ENCODE measurements around the gene SYT12. TPM values are rescaled to one million over a fixed set of nuclear protein-coding genes. Genes with fewer than 3 reads are reported as not detected.

The SYT12 gene
- total RNA-seq, 1 donor from 2014 or later: 7.2 TPM

DNA sequence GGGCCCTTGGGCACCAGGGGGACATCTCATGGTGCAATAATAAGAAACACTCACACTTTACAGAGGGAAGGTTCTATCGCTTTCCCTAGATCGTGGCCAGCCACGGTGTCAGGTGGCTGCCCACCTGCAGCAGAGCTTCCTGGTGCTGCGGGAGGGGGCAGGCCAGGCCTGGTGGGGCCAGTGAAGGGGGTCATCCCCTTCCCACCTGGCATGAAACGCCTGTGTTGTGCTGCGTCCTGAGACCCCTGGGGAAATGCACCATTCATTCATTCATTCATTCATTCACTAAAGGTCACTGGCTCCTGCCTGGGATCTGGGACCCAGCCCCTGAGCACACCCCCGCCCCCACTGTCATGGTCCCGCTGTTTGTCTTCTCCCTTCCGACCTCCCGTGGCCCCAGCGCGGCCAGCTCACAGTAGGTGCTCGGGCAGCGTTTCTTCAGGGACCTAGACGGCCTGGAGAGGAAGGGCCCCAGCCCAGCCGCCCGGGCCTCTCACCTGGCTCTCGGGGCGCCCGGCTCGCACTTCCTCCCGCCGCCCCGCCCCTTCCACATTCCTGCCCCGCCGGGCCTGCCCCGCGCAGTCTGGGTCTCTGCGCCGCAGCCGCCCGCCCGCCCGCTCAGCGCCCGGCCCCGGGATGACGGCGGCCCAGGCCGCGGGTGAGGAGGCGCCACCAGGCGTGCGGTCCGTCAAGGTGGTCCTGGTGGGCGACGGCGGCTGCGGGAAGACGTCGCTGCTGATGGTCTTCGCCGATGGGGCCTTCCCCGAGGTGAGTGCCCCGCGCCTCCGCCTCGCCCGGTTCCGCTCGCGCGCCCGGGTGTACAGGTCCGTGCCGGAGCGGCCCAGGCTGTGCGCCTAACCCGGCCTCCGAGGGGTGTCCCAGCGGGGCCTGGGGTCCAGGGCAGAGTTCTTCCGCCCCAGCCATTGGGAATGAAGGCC is 33.6 kb downstream of the SYT12 start, which contains the start of gene RHOD:
RHOD (plus strand) TSS at position 581 of the 938 bp plus-strand sequence; CDS start at position 637, 56 bp downstream.
- Mint-ChIP-seq H3K4me1 (ENCODE audit: low read depth) (peaks cover 31% of the 10 kb centered on the region), H3K27ac (ENCODE audit: unreplicated experiment) (peak within 1 kb of the TSS; percentile 82), H3K9me3 (ENCODE audit: low read depth) (no peaks in the 10 kb centered on the region), H3K27me3 (ENCODE audit: low read depth) (no peaks in the 10 kb centered on the region), H3K36me3 (ENCODE audit: low read depth) (no peaks in the 10 kb centered on the region), H3K4me3 (ENCODE audit: unreplicated experiment) (peak within 1 kb of the TSS; percentile 78)
- no peak for DNase-seq (ENCODE audit: low spot score)
- TF ChIP-seq, protein P1, sequence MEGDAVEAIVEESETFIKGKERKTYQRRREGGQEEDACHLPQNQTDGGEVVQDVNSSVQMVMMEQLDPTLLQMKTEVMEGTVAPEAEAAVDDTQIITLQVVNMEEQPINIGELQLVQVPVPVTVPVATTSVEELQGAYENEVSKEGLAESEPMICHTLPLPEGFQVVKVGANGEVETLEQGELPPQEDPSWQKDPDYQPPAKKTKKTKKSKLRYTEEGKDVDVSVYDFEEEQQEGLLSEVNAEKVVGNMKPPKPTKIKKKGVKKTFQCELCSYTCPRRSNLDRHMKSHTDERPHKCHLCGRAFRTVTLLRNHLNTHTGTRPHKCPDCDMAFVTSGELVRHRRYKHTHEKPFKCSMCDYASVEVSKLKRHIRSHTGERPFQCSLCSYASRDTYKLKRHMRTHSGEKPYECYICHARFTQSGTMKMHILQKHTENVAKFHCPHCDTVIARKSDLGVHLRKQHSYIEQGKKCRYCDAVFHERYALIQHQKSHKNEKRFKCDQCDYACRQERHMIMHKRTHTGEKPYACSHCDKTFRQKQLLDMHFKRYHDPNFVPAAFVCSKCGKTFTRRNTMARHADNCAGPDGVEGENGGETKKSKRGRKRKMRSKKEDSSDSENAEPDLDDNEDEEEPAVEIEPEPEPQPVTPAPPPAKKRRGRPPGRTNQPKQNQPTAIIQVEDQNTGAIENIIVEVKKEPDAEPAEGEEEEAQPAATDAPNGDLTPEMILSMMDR (IDR thresholded peaks at IDR 0.05): peak; percentile 19

DNA sequence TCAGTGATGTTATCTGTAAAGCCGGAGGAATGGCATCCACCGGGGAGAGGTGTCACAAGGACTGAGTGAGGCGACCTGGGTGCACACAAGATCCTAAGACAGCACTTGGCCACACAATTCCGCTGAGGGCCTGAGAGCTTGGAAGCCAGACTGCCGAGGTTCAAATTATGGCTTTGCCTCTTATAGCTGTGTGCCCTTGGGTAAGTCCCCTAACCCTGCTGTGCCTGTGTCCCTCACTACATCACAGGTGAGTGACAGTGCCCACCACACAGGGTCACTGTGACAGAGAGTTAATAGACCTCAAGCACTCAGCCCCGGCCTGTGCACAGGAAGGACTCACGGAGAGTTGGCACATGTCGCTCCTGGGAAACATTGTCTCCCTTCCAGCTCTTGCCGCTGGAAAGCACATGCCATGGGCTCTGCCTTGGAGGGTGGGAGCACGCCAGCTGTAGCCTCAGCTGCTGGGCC is 34.3 kb downstream of the SYT12 start:
- H3K27me3 Mint-ChIP-seq (ENCODE audit: low read depth): no peaks in the 10 kb centered on the region
- H3K9me3 Mint-ChIP-seq (ENCODE audit: low read depth): no peaks in the 10 kb centered on the region
- no peaks in the 10 kb centered on the region for H3K36me3 Mint-ChIP-seq (ENCODE audit: low read depth)
- H3K4me1 Mint-ChIP-seq (ENCODE audit: low read depth): peaks cover 31% of the 10 kb centered on the region
- peak overlapping the region; percentile 61 for H3K4me3 Mint-ChIP-seq (ENCODE audit: unreplicated experiment)
- no peak for DNase-seq (ENCODE audit: low spot score)
- H3K27ac Mint-ChIP-seq (ENCODE audit: unreplicated experiment): no peak overlapping the region
- TF ChIP-seq, protein P1 (IDR thresholded peaks at IDR 0.05): no peak

DNA sequence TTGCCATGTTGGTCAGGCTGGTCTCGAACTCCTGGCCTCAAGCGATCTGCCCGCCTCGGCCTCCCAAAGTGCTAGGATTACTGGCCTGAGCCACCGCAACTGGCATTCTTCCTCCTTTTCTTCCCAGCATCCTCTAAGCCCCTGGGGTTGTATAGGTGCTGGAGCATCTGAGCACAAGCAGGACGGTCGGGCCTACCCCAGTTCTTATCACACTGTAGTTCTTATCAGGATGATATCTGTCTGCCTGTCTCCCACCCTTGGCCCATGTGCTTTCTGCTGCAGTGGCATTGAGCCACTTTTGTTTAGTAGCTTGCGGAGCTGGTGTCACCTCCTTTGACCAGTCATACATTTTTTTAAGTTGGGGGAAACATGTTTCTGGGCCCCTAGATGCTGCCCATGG is 35.6 kb downstream of the SYT12 start:
- H3K4me1 Mint-ChIP-seq (ENCODE audit: low read depth): peaks cover 31% of the 10 kb centered on the region
- no peak for DNase-seq (ENCODE audit: low spot score)
- no peaks in the 10 kb centered on the region for H3K9me3 Mint-ChIP-seq (ENCODE audit: low read depth)
- no peaks in the 10 kb centered on the region for H3K36me3 Mint-ChIP-seq (ENCODE audit: low read depth)
- H3K4me3 Mint-ChIP-seq (ENCODE audit: unreplicated experiment): no peak overlapping the region
- H3K27me3 Mint-ChIP-seq (ENCODE audit: low read depth): no peaks in the 10 kb centered on the region
- H3K27ac Mint-ChIP-seq (ENCODE audit: unreplicated experiment): no peak overlapping the region
- TF ChIP-seq, protein P1 (IDR thresholded peaks at IDR 0.05): no peak

DNA sequence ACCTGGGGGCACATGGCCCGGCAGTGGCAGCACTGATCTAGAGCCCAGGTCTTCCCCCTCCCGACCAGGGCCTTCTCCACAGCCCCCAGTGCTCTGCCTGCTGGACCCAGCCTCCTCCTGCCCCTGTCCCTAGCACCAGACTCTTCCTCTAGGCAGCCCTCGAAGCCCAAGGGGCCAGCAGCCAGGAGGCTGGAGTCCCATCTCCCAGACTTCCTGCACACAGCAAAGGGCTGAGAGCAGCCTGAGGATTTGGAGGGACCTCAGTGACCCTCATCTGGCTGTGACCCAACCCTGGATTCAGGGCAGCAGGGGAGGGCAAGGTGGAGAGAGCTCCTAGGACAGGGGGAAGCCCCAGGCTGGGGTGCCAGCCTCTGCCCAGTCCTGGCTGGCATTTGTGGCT is 36.7 kb downstream of the SYT12 start:
- H3K4me1 Mint-ChIP-seq (ENCODE audit: low read depth): peaks cover 21% of the 10 kb centered on the region
- H3K27ac Mint-ChIP-seq (ENCODE audit: unreplicated experiment): no peak overlapping the region
- no peak overlapping the region for H3K4me3 Mint-ChIP-seq (ENCODE audit: unreplicated experiment)
- TF ChIP-seq, protein P1 (IDR thresholded peaks at IDR 0.05): no peak
- no peaks in the 10 kb centered on the region for H3K9me3 Mint-ChIP-seq (ENCODE audit: low read depth)
- H3K36me3 Mint-ChIP-seq (ENCODE audit: low read depth): no peaks in the 10 kb centered on the region
- no peaks in the 10 kb centered on the region for H3K27me3 Mint-ChIP-seq (ENCODE audit: low read depth)
- no peak for DNase-seq (ENCODE audit: low spot score)

DNA sequence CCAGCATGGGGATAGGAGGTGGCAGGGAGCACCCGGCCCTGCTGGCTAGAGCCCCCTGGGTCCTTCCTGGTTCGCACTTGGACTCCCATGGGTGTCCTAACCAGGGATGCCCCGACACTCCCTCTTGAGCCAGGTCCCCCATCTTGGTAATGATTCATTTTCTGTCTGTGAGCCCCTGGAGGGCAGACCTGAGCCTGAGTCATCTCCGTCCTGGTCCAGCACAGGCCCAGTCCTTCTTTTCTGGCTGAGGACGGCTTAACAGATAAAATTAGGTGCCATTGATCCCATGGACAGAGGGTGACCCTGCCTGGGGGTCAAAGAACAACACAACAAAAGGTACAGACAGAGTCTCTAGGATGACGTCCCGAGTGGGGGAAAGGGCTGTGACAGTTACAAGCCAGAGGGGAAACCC is 37.2 kb downstream of the SYT12 start:
- H3K27ac Mint-ChIP-seq (ENCODE audit: unreplicated experiment): no peak overlapping the region
- H3K27me3 Mint-ChIP-seq (ENCODE audit: low read depth): no peaks in the 10 kb centered on the region
- DNase-seq (ENCODE audit: low spot score): no peak
- H3K36me3 Mint-ChIP-seq (ENCODE audit: low read depth): no peaks in the 10 kb centered on the region
- H3K9me3 Mint-ChIP-seq (ENCODE audit: low read depth): no peaks in the 10 kb centered on the region
- H3K4me3 Mint-ChIP-seq (ENCODE audit: unreplicated experiment): no peak overlapping the region
- TF ChIP-seq, protein P1 (IDR thresholded peaks at IDR 0.05): peak; percentile 20
- peaks cover 18% of the 10 kb centered on the region for H3K4me1 Mint-ChIP-seq (ENCODE audit: low read depth)
